Stimulated activated CD8-positive, alpha-beta memory T cell treated with anti-CD3 and anti-CD28 coated beads, Interleukin-12 subunit alpha, Interleukin-12 subunit beta, amount 100 ng/mL, for 4 hours (primary cell): Measurements from ENCODE around the gene SNAPC3.
"Not testable (repeated sequence)": the region's sequence is repeated elsewhere in the genome, so short reads cannot be mapped to it uniquely, and the experiment has no call there.

Experiments used
- DNase-seq: peaks from one replicate; pipeline ENCODE4 v3.0.0-alpha.2; 2020; ENCODE audit warnings: low read depth

Gene SNAPC3

GRCh38 chr9:15422372-15423230 is at the start of gene SNAPC3:
Gene SNAPC3 (plus strand): TSS chr9:15422876. CDS start chr9:15422880, 4 bp downstream.
- peak; percentile 89 for DNase-seq

DNA sequence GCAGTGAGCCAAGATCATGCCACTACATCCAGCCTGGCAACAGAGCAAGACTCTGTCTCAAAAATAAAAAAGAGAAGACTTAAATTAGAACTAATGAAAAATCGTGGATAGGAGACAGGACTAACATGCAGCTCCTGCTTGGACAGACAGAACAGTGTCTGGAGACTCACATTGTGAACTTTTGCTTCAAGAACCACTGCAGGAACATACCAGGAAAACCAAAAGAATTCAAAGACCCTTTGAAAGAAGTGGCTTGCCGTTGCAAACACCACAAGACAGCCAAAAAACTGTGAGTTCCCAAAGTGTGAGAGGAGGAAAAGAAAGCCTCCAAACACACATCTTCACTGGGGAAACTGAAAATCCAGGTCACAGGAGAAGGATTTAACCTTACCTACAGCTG is 48.8 kb upstream of the SNAPC3 start:
- DNase-seq: no peak

GRCh38 chr9:15374310-15374709 is 48.4 kb upstream of the SNAPC3 start:
- DNase-seq: no peak

- no peak for DNase-seq
Observed at GRCh38 chr9:15374825-15375224, 47.9 kb upstream of the SNAPC3 start.

DNA sequence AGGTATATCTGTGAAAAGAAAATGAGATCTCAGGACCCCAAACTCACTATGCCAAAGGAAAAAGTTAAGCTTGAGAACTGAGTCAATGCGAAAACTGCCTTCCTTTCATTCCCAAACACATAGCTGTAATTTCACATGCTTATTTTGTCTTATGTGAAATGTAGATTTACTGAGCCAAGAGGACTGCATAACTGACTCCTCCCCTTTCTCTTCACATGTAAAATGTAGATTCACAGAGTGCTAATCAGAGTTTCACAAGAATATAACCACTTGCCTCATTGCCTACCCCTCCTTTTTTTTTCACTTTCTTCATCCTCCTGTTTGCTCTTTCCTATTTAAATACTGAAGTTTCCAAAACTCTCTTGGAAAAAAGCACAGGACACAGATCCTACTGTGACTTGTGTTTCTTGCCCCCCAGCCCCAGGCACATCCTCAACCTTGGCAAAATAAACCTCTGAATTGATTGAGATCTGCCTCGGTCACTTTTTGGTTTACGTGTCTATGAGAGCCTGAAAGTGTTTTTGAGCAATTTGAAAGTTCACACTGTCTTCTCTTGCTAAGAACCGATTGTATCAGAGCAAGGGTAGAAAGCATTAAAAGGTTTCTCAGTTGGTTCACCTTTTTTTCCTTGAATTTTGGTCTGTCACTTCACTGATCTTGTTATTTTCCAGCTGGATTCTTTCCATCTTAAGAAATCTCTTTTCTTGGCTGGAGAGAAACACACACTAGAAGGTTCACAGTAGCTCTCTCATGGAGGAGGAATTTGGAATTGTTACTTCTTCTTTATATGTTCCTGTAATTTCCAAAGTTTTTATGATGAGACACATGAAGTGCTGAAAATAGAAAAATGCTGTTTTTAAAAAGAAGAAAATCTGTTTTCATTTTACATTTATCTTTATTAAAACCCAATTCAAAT is 44.8 kb upstream of the SNAPC3 start:
- no peak for DNase-seq

- not testable (repeated sequence) for DNase-seq
Observed at GRCh38 chr9:15379317-15379716, 43.4 kb upstream of the SNAPC3 start.

DNA sequence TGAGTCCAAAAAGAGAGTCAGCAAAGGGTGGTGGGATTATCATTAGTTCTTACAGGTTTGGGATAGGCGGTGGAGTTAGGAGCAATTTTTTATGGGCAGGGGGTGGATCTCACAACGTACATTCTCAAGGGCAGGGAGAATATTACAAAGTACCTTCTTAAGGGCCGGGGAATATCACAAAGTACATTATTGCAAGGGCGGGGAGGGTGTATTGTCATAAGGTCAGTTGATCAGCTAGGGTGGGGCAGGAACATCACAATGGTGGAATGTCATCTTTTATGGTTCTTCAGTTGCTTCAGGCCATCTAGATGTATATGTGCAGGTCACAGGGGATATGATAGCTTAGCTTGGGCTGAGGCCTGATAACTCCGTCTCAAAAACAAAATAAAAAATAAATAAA is 42.8 kb upstream of the SNAPC3 start:
- DNase-seq: not testable (repeated sequence)

- DNase-seq: no peak
Observed at GRCh38 chr9:15381491-15381890, 41.2 kb upstream of the SNAPC3 start.

DNA sequence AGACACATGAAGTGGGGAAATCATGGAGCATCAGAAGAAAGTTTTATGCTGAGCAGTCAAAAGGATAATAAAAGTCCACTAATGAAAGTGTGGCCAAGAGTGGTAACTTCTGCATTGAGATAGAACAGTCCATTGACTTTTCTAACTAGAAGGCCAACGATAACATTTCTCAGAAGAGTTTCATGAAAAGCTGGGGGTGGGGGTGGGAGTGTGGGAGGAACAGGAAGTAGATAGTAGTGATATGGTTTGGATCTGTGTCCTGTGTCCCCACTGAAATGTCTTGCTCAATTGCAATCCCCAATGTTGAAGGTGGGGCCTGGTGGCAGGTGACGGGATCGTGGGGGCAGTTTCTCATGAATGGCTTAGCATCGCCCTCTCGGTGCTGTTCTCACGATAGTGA is 36.2 kb upstream of the SNAPC3 start:
- DNase-seq: no peak

DNA sequence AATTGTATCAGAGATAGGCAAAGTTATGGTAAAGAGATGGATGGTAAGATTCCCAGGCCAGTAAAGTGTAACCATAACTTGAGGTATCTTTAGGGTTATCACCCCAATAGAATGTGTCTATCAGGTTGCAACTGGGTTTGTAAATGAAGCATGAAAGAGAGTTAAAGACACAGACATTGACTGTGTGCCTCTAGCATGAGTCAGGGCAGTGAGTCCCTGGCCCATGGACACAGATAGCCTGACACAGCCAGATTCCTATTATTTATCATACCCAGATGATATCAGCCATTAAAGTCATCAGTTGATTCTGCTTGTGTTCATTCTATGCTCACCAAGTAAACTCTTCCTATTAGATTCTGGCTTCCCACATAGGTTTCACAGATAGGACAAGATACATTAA is 33.5 kb upstream of the SNAPC3 start:
- DNase-seq: no peak

- no peak for DNase-seq
Observed at GRCh38 chr9:15389631-15390030, 33.0 kb upstream of the SNAPC3 start.

DNA sequence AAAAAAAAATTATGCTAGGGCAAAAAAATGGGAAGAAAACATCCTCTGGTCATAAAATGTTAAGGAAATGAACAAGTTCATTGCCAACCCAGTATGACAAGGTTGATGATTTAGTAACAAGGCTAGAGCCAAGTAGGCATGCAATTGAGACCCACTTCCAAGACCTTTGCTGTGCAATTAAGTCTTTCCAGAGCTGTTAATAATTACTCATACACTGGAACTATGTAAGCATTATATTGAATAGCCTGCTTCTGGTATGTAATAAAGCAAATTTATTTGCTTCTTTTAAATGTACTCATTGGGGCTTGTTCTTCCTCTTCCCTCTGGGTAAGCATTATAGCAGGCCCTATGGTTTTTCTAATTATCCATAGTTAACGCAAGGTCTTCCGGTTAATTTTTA is 32.5 kb upstream of the SNAPC3 start:
- DNase-seq: no peak

DNA sequence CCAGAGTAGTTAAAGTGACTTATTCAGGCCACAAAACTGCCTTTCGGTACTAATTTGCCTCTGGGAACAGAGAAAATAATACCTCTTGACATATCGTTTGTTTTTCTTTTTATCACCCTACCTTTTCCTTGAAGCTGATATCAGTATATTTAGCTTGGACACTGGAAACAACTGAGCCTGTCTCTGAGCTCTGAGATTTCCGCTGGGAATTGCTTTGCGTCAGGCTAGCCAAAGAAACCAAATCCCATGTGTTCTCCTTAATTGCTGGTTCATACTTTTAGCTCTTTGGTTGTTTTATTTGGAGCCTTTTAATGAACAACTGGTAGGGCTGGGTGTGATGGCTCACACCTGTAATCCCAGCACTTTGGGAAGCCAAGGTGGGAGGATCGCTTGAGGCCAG is 30.3 kb upstream of the SNAPC3 start:
- DNase-seq: no peak

DNA sequence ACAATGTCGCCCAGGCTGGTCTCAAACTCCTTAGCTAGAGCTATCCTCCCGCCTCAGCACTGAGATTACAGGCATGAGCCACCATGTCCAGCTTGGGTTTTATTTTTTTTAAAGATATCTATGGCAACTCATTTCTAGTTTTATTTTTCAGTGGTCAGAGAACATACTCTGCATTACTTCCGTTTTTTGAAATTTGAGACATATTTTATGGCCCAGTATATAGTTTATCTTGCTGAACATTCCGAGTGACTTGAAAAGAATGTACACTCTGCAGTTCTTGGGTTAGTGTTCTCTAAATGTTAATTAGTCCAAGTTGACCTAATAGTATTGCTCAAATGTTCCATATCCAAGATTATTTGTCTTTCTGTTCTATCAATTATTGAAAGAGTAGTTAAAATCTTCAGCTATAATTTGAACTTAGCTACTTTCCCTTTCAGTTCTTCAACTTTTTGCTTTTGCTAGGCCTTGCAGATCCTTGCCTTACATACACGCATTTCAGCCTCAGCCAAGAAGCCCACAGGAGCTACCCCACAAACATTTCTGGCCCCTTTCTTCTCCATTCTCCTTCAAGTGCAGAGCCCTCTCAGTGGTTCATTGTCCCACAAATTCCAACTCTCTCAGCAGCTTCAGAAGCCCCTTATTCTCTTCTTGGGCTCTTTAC is 22.3 kb upstream of the SNAPC3 start:
- no peak for DNase-seq

GRCh38 chr9:15401266-15401665 is 21.4 kb upstream of the SNAPC3 start:
- no peak for DNase-seq

GRCh38 chr9:15403155-15403554 is 19.5 kb upstream of the SNAPC3 start:
- no peak for DNase-seq

- DNase-seq: no peak
Observed at GRCh38 chr9:15404171-15404570, 18.5 kb upstream of the SNAPC3 start.

DNA sequence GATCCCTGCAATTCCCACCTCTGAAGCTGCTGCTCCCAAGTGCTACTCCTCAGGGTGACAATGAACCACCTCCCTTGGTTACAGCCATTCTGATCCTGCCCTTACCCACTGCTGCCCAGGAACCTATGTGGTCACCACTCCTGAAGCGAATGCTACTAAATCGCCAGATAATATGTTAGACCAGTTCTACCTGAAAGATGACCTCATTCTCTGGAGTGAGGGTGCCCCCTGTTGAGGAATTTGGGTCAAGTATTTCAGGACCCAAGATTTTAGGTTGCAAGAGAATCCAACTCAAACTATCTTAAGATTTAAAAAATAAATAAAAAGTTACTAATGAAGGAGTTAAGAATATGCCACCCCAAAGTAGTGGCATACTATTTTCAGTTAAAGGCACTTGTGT is 5.8 kb upstream of the SNAPC3 start:
- no peak for DNase-seq

- DNase-seq: no peak
Observed at GRCh38 chr9:15417626-15418025, 5.0 kb upstream of the SNAPC3 start.

DNA sequence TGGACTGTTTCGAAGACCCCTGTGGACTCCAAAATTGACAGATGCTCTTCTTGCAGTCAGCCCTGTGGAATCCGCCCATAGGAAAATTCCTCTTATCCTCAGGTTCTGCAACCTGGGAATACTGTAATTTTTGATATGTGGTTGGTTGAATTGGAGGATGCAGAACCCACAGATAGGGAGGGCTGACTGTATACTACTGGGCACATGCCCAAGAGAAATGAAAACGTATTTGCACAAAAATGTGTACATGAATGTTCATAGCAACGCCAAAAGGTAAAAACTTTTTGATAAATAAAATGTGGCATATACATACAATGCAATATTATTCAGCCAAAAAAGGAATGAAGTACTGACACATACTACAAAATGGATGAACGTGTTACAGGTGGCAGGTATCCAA is 1.9 kb upstream of the SNAPC3 start:
- no peak for DNase-seq

DNA sequence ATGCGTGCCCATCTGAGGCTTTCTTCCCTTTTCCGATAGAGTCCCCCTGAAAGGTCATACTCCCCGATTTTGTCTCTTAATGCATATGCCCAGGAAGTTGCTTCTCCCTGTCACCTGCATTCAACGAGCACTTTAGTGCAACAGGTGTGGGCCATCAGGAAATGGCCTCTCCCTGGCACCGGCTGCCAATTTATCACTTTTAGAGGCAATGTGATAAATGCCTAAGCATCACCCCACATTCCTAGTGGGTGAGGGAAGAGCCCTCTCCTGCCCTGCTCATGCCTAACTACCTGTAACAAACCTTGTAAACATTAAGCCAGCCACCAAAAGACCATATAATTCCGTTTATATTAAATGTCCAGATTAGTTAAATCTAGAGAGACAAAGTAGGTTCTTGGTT is 1.1 kb upstream of the SNAPC3 start:
- no peak for DNase-seq

GRCh38 chr9:15421990-15422371 is 695 bp upstream of the SNAPC3 start:
- no peak for DNase-seq
